Astrocyte of the spinal cord (primary cell): ENCODE results near the gene CFAP299.
A peak's percentile ranks its signal among the peaks of the same experiment; 100 is the strongest.
"Not testable (repeated sequence)": the region's sequence is repeated elsewhere in the genome, so short reads cannot be mapped to it uniquely, and the experiment has no call there.

Source experiments
- DNase-seq: peaks from one replicate; pipeline ENCODE4 v3.0.0; 2011; ENCODE audit warnings: low read depth, low spot score
- H3K4me3 ChIP-seq: 2 replicates; pipeline ENCODE4 v1.5.1; 2011; ENCODE audit warnings: low read depth, mild to moderate bottlenecking, low read length, moderate library complexity
- CTCF ChIP-seq: IDR thresholded peaks from 2 replicates; pipeline ENCODE4 v1.5.1; 2012; ENCODE audit warnings: low read depth, mild to moderate bottlenecking, low read length, inconsistent platforms
- in situ Hi-C: cut with HindIII; loops from 2 replicates; pipeline ENCODE4 v1.10.0; 2017; ENCODE audit warnings: low sequenced_read_pairs

The CFAP299 gene

GRCh38 chr4:80781431-80781830 is 445.9 kb downstream of the CFAP299 start:
- no peak for TF ChIP-seq CTCF
- peak; percentile 64 for DNase-seq
- in situ Hi-C loops = no loop called here
- no peak overlapping the region for H3K4me3 ChIP-seq

- TF ChIP-seq CTCF = no peak
- DNase-seq = no peak
- H3K4me3 ChIP-seq = no peak overlapping the region
- in situ Hi-C loops = no loop called here
Observed at GRCh38 chr4:80787306-80787705, 451.8 kb downstream of the CFAP299 start.

GRCh38 chr4:80788798-80789197 is 453.3 kb downstream of the CFAP299 start:
- peak; percentile 47 for DNase-seq
- no peak for TF ChIP-seq CTCF
- in situ Hi-C loops = no loop called here
- H3K4me3 ChIP-seq = no peak overlapping the region

GRCh38 chr4:80790152-80790551 is 454.6 kb downstream of the CFAP299 start:
- TF ChIP-seq CTCF = no peak
- in situ Hi-C loops = no loop called here
- no peak overlapping the region for H3K4me3 ChIP-seq
- DNase-seq = no peak

GRCh38 chr4:80793660-80794059 is 458.1 kb downstream of the CFAP299 start:
- H3K4me3 ChIP-seq, DNase-seq, in situ Hi-C loops: not testable (repeated sequence)

- in situ Hi-C loops = no loop called here
Observed at GRCh38 chr4:80798082-80798481, 462.6 kb downstream of the CFAP299 start.

GRCh38 chr4:80800719-80801118 is 465.2 kb downstream of the CFAP299 start:
- DNase-seq, in situ Hi-C loops, H3K4me3 ChIP-seq: not testable (repeated sequence)

More at GRCh38 chr4:80798082-80798481, 462.6 kb downstream of the CFAP299 start:
- no peak for TF ChIP-seq CTCF
- H3K4me3 ChIP-seq = no peak overlapping the region
- DNase-seq = no peak

GRCh38 chr4:80803337-80803736 is 467.8 kb downstream of the CFAP299 start:
- DNase-seq = no peak
- no peak overlapping the region for H3K4me3 ChIP-seq
- in situ Hi-C loops = no loop called here
- no peak for TF ChIP-seq CTCF
